Measurements from ENCODE around the gene ZNF556. TPM values are rescaled to one million over a fixed set of nuclear protein-coding genes. Genes with fewer than 3 reads are reported as not detected.

Gene ZNF556
- total RNA-seq, 1 donor from 2014 or later: not detected

GRCh38 chr19:2824129-2824528, 43.0 kb upstream of the ZNF556 start:
- H3K4me3 Mint-ChIP-seq (ENCODE audit: low read depth): no peak overlapping the region
- H3K27ac Mint-ChIP-seq: no peak overlapping the region

GRCh38 chr19:2827022-2827421, 40.1 kb upstream of the ZNF556 start:
- Mint-ChIP-seq H3K4me3 (ENCODE audit: low read depth) (no peak overlapping the region), H3K27me3 (no peaks in the 10 kb centered on the region), H3K9me3 (ENCODE audit: low read depth) (peaks cover 26% of the 10 kb centered on the region), H3K36me3 (ENCODE audit: insufficient read depth) (peaks cover 60% of the 10 kb centered on the region), H3K4me1 (ENCODE audit: low read depth) (no peaks in the 10 kb centered on the region), H3K27ac (no peak overlapping the region)
- no peak for DNase-seq (ENCODE audit: low spot score, unreplicated experiment)
- TF ChIP-seq CTCF (IDR thresholded peaks at IDR 0.05; ENCODE audit: unreplicated experiment): no peak

More at GRCh38 chr19:2824129-2824528, 43.0 kb upstream of the ZNF556 start:
- Mint-ChIP-seq H3K4me1 (ENCODE audit: low read depth) (peaks cover 3% of the 10 kb centered on the region), H3K27me3 (no peaks in the 10 kb centered on the region), H3K36me3 (ENCODE audit: insufficient read depth) (peaks cover 40% of the 10 kb centered on the region), H3K9me3 (ENCODE audit: low read depth) (peaks cover 14% of the 10 kb centered on the region)
- TF ChIP-seq CTCF (IDR thresholded peaks at IDR 0.05; ENCODE audit: unreplicated experiment): no peak
- no peak for DNase-seq (ENCODE audit: low spot score, unreplicated experiment)

- Mint-ChIP-seq H3K9me3 (ENCODE audit: low read depth) (peaks cover 30% of the 10 kb centered on the region), H3K27me3 (no peaks in the 10 kb centered on the region), H3K36me3 (ENCODE audit: insufficient read depth) (peaks cover 69% of the 10 kb centered on the region), H3K27ac (no peak overlapping the region), H3K4me3 (ENCODE audit: low read depth) (no peak overlapping the region), H3K4me1 (ENCODE audit: low read depth) (no peaks in the 10 kb centered on the region)
- no peak for TF ChIP-seq CTCF (IDR thresholded peaks at IDR 0.05; ENCODE audit: unreplicated experiment)
- no peak for DNase-seq (ENCODE audit: low spot score, unreplicated experiment)
Observed at GRCh38 chr19:2827840-2828489, 39.2 kb upstream of the ZNF556 start.

GRCh38 chr19:2834294-2834871, 32.8 kb upstream of the ZNF556 start:
- TF ChIP-seq CTCF (IDR thresholded peaks at IDR 0.05; ENCODE audit: unreplicated experiment): no peak
- Mint-ChIP-seq H3K4me1 (ENCODE audit: low read depth) (no peaks in the 10 kb centered on the region), H3K9me3 (ENCODE audit: low read depth) (peaks cover 45% of the 10 kb centered on the region), H3K27me3 (no peaks in the 10 kb centered on the region), H3K36me3 (ENCODE audit: insufficient read depth) (peaks cover 76% of the 10 kb centered on the region), H3K27ac (peak overlapping the region; percentile 78), H3K4me3 (ENCODE audit: low read depth) (no peak overlapping the region)
- no peak for DNase-seq (ENCODE audit: low spot score, unreplicated experiment)

GRCh38 chr19:2837430-2837829, 29.7 kb upstream of the ZNF556 start:
- H3K36me3 Mint-ChIP-seq (ENCODE audit: insufficient read depth): peaks cover 58% of the 10 kb centered on the region

More at GRCh38 chr19:2837430-2837829, 29.7 kb upstream of the ZNF556 start:
- Mint-ChIP-seq H3K27me3 (no peaks in the 10 kb centered on the region), H3K4me1 (ENCODE audit: low read depth) (peaks cover 4% of the 10 kb centered on the region), H3K9me3 (ENCODE audit: low read depth) (peaks cover 35% of the 10 kb centered on the region), H3K4me3 (ENCODE audit: low read depth) (no peak overlapping the region), H3K27ac (no peak overlapping the region)
- TF ChIP-seq CTCF (IDR thresholded peaks at IDR 0.05; ENCODE audit: unreplicated experiment): no peak
- DNase-seq (ENCODE audit: low spot score, unreplicated experiment): no peak
